Measurements from ENCODE around the gene RBM19.

The RBM19 gene

GRCh38 chr12:113932381-113933196 lies 33.5 kb downstream of the RBM19 start:
- no peak for ATAC-seq
- Mint-ChIP-seq H3K36me3 (peaks cover 74% of the 10 kb centered on the region), H3K4me3 (no peak overlapping the region), H3K27me3 (no peaks in the 10 kb centered on the region), H3K27ac (no peak overlapping the region), H3K4me1 (no peaks in the 10 kb centered on the region), H3K9me3 (no peaks in the 10 kb centered on the region)

- Mint-ChIP-seq H3K27ac (no peak overlapping the region), H3K36me3 (peaks cover 76% of the 10 kb centered on the region), H3K4me3 (no peak overlapping the region), H3K9me3 (no peaks in the 10 kb centered on the region), H3K4me1 (no peaks in the 10 kb centered on the region), H3K27me3 (no peaks in the 10 kb centered on the region)
- ATAC-seq, result no peak
Measured at GRCh38 chr12:113931517-113931916, 34.6 kb downstream of the RBM19 start.

GRCh38 chr12:113930249-113930648 lies 35.9 kb downstream of the RBM19 start:
- H3K36me3 Mint-ChIP-seq, result peaks cover 76% of the 10 kb centered on the region
- H3K27me3 Mint-ChIP-seq, result no peaks in the 10 kb centered on the region
- no peaks in the 10 kb centered on the region for H3K9me3 Mint-ChIP-seq
- no peaks in the 10 kb centered on the region for H3K4me1 Mint-ChIP-seq
- ATAC-seq, result no peak
- H3K27ac Mint-ChIP-seq, result no peak overlapping the region
- no peak overlapping the region for H3K4me3 Mint-ChIP-seq

GRCh38 chr12:113929312-113929989 lies 36.7 kb downstream of the RBM19 start:
- Mint-ChIP-seq H3K27ac (no peak overlapping the region), H3K9me3 (no peaks in the 10 kb centered on the region), H3K27me3 (no peaks in the 10 kb centered on the region), H3K4me1 (no peaks in the 10 kb centered on the region), H3K36me3 (peaks cover 68% of the 10 kb centered on the region), H3K4me3 (no peak overlapping the region)
- no peak for ATAC-seq

GRCh38 chr12:113926788-113927187 lies 39.3 kb downstream of the RBM19 start:
- Mint-ChIP-seq H3K36me3 (peaks cover 70% of the 10 kb centered on the region), H3K27ac (no peak overlapping the region), H3K27me3 (no peaks in the 10 kb centered on the region), H3K9me3 (no peaks in the 10 kb centered on the region), H3K4me3 (no peak overlapping the region), H3K4me1 (no peaks in the 10 kb centered on the region)
- no peak for ATAC-seq

- no peak for ATAC-seq
- H3K36me3 Mint-ChIP-seq, result peaks cover 71% of the 10 kb centered on the region
Measured at GRCh38 chr12:113924341-113924740, 41.8 kb downstream of the RBM19 start.

GRCh38 chr12:113923251-113923650 lies 42.9 kb downstream of the RBM19 start:
- H3K27me3 Mint-ChIP-seq, result no peaks in the 10 kb centered on the region
- no peak overlapping the region for H3K4me3 Mint-ChIP-seq
- peaks cover 73% of the 10 kb centered on the region for H3K36me3 Mint-ChIP-seq
- no peak overlapping the region for H3K27ac Mint-ChIP-seq
- no peaks in the 10 kb centered on the region for H3K4me1 Mint-ChIP-seq
- ATAC-seq, result no peak
- H3K9me3 Mint-ChIP-seq, result no peaks in the 10 kb centered on the region

More at GRCh38 chr12:113924341-113924740, 41.8 kb downstream of the RBM19 start:
- no peak overlapping the region for H3K4me3 Mint-ChIP-seq
- H3K27ac Mint-ChIP-seq, result no peak overlapping the region
- H3K4me1 Mint-ChIP-seq, result no peaks in the 10 kb centered on the region
- H3K9me3 Mint-ChIP-seq, result no peaks in the 10 kb centered on the region
- H3K27me3 Mint-ChIP-seq, result no peaks in the 10 kb centered on the region

- Mint-ChIP-seq H3K4me1 (no peaks in the 10 kb centered on the region), H3K9me3 (no peaks in the 10 kb centered on the region), H3K27me3 (no peaks in the 10 kb centered on the region), H3K4me3 (no peak overlapping the region), H3K36me3 (peaks cover 75% of the 10 kb centered on the region), H3K27ac (no peak overlapping the region)
- ATAC-seq, result no peak
Measured at GRCh38 chr12:113921430-113921829, 44.7 kb downstream of the RBM19 start.

GRCh38 chr12:113919791-113920190 lies 46.3 kb downstream of the RBM19 start:
- Mint-ChIP-seq H3K27ac (no peak overlapping the region), H3K4me1 (no peaks in the 10 kb centered on the region), H3K36me3 (peaks cover 80% of the 10 kb centered on the region), H3K9me3 (no peaks in the 10 kb centered on the region), H3K27me3 (no peaks in the 10 kb centered on the region), H3K4me3 (no peak overlapping the region)
- no peak for ATAC-seq

- Mint-ChIP-seq H3K27me3 (no peaks in the 10 kb centered on the region), H3K36me3 (peaks cover 75% of the 10 kb centered on the region), H3K4me1 (no peaks in the 10 kb centered on the region), H3K9me3 (no peaks in the 10 kb centered on the region), H3K4me3 (no peak overlapping the region), H3K27ac (no peak overlapping the region)
- no peak for ATAC-seq
Measured at GRCh38 chr12:113918306-113918705, 47.8 kb downstream of the RBM19 start.

- Mint-ChIP-seq H3K4me3 (no peak overlapping the region), H3K4me1 (no peaks in the 10 kb centered on the region), H3K27ac (no peak overlapping the region), H3K9me3 (no peaks in the 10 kb centered on the region), H3K27me3 (no peaks in the 10 kb centered on the region), H3K36me3 (peaks cover 69% of the 10 kb centered on the region)
- no peak for ATAC-seq
Measured at GRCh38 chr12:113917393-113917792, 48.7 kb downstream of the RBM19 start.

GRCh38 chr12:113914806-113915205 lies 51.3 kb downstream of the RBM19 start:
- Mint-ChIP-seq H3K27ac (no peak overlapping the region), H3K9me3 (no peaks in the 10 kb centered on the region), H3K27me3 (no peaks in the 10 kb centered on the region), H3K4me3 (no peak overlapping the region), H3K4me1 (no peaks in the 10 kb centered on the region), H3K36me3 (peaks cover 63% of the 10 kb centered on the region)
- no peak for ATAC-seq

GRCh38 chr12:113914176-113914575 lies 51.9 kb downstream of the RBM19 start:
- no peak overlapping the region for H3K4me3 Mint-ChIP-seq
- no peak overlapping the region for H3K27ac Mint-ChIP-seq
- peaks cover 65% of the 10 kb centered on the region for H3K36me3 Mint-ChIP-seq
- no peaks in the 10 kb centered on the region for H3K27me3 Mint-ChIP-seq
- ATAC-seq, result no peak
- no peaks in the 10 kb centered on the region for H3K4me1 Mint-ChIP-seq
- no peaks in the 10 kb centered on the region for H3K9me3 Mint-ChIP-seq

GRCh38 chr12:113912760-113913329 lies 53.3 kb downstream of the RBM19 start:
- Mint-ChIP-seq H3K36me3 (peaks cover 71% of the 10 kb centered on the region), H3K9me3 (no peaks in the 10 kb centered on the region), H3K27ac (no peak overlapping the region), H3K4me3 (no peak overlapping the region), H3K4me1 (no peaks in the 10 kb centered on the region), H3K27me3 (no peaks in the 10 kb centered on the region)
- no peak for ATAC-seq

- no peaks in the 10 kb centered on the region for H3K9me3 Mint-ChIP-seq
- H3K27me3 Mint-ChIP-seq, result no peaks in the 10 kb centered on the region
- peaks cover 73% of the 10 kb centered on the region for H3K36me3 Mint-ChIP-seq
- no peak for ATAC-seq
- H3K4me3 Mint-ChIP-seq, result no peak overlapping the region
- no peaks in the 10 kb centered on the region for H3K4me1 Mint-ChIP-seq
- no peak overlapping the region for H3K27ac Mint-ChIP-seq
Measured at GRCh38 chr12:113911971-113912759, 54.0 kb downstream of the RBM19 start.
